ENCODE data around the gene P2RX6. TPM values are rescaled to one million over a fixed set of nuclear protein-coding genes. Genes with fewer than 3 reads are reported as not detected.

Gene P2RX6
- polyA plus RNA-seq, 1 of the 3 experiments (the other 2 are of a cell fraction): 7.1 TPM

GRCh38 chr22:20981787-20982562, 33.0 kb upstream of the P2RX6 start, which contains the start of gene LZTR1:
Gene LZTR1 (plus strand): TSS chr22:20982297. CDS start chr22:20982372, 75 bp downstream.
- 1% methylated on average over 29 of the region's 87 CpGs for WGBS (ENCODE audit: low lambda C conversion rate)
- Histone ChIP-seq H3K9ac (peak within 1 kb of the TSS; percentile 78), H3K36me3 (replicated peaks in 1 of 2; ENCODE audit: control insufficient read depth in 1 of 2, insufficient read depth in 2 of 2, low read length in 1 of 2) (peaks cover 8 to 20% of the 10 kb centered on the region in 2 experiments), H3K9me3 (no peaks in the 10 kb centered on the region), H3F3A (replicated peaks; ENCODE audit: insufficient read depth) (no peaks in the 10 kb centered on the region), H3K4me1 (ENCODE audit: control insufficient read depth in 1 of 2, insufficient read depth in 2 of 2, low read depth in 1 of 2, low read length in 1 of 2) (peaks cover 6 to 24% of the 10 kb centered on the region in 2 experiments; a peak in 2 of 4 replicates), H3K27me3 (ENCODE audit: insufficient read depth) (no peaks in the 10 kb centered on the region), H3K4me2 (peak within 1 kb of the TSS; percentile 95), H3K79me2 (ENCODE audit: insufficient read depth) (peaks cover 25% of the 10 kb centered on the region), H3K4me3 (ENCODE audit: low read depth in 2 of 2, low read length in 1 of 2) (peak within 1 kb of the TSS; percentile 71 to 97), H3K9me2 (no peaks in the 10 kb centered on the region), H4K20me1 (ENCODE audit: insufficient read depth) (no peaks in the 10 kb centered on the region), H3K27ac (ENCODE audit: low read depth in 2 of 2, low read length in 1 of 2) (peak within 1 kb of the TSS; percentile 77 to 98), H2AFZ (ENCODE audit: low read depth) (peak within 1 kb of the TSS; percentile 79; the same call in 1 of the 2 replicates)
- DNase-seq: peak; percentile 94
- POLR2A ChIA-PET: interaction anchor here (0.6 to 1.8 kb wide), 17 partner anchors 9 to 96 kb away, joined by 3 to 13 read pairs (median 6); partner anchors contain the start of genes LRRC74B, P2RX6 and THAP7
- TF ChIP-seq NRF1 (IDR thresholded peaks at IDR 0.05; ENCODE audit: low read depth, low read length) (peak; percentile 69), USF1 (IDR thresholded peaks at IDR 0.05; ENCODE audit: borderline replicate concordance, low read depth) (peak; percentile 43; the same call in 1 of the 2 replicates), FOSL2 (IDR thresholded peaks at IDR 0.05; ENCODE audit: borderline replicate concordance, low read depth) (no peak; the same call in 1 of the 2 replicates), IRF3 (IDR thresholded peaks at IDR 0.05; ENCODE audit: low read depth, low read length) (no peak), RAD21 (IDR thresholded peaks at IDR 0.05; ENCODE audit: low read length) (peak; percentile 54), MAX (IDR thresholded peaks at IDR 0.05; ENCODE audit: low read depth) (peak; percentile 96), SIN3A (IDR thresholded peaks at IDR 0.05; ENCODE audit: borderline replicate concordance, low read depth, low read length) (0 out of 2 replicates have a peak, but pooled peaks have one; percentile 36), FOXM1 (IDR thresholded peaks at IDR 0.05; ENCODE audit: low read depth) (no peak), MXI1 (IDR thresholded peaks at IDR 0.05; ENCODE audit: low read depth, low read length) (peak; percentile 63), RCOR1 (IDR thresholded peaks at IDR 0.05; ENCODE audit: low read length) (no peak), POLR2AphosphoS5 (IDR thresholded peaks at IDR 0.05; ENCODE audit: low read depth, low read length) (peak; percentile 98), ELF1 (IDR thresholded peaks at IDR 0.05) (peak; percentile 62; the same call in 1 of the 2 replicates), CTCF (IDR thresholded peaks at IDR 0.05) (peak; percentile 62), TCF12 (IDR thresholded peaks at IDR 0.05) (no peak), TAF1 (IDR thresholded peaks at IDR 0.05; ENCODE audit: borderline replicate concordance, low read depth, low read length) (peak; percentile 61; the same call in 1 of the 2 replicates), JUND (IDR thresholded peaks at IDR 0.05) (no peak), YY1 (IDR thresholded peaks at IDR 0.05; ENCODE audit: low read depth) (peak; percentile 62; the same call in 1 of the 2 replicates), CHD2 (IDR thresholded peaks at IDR 0.05; ENCODE audit: low read length, partially characterized antibody) (peak; percentile 40), GABPA (IDR thresholded peaks at IDR 0.05; ENCODE audit: low read depth) (peak; percentile 76), SMC3 (IDR thresholded peaks at IDR 0.05; ENCODE audit: low read depth, low read length) (peak; percentile 46)
- CTCF ChIA-PET: interaction anchor here (0.7 to 3.6 kb wide), 16 partner anchors 9 to 178 kb away, joined by 3 to 12 read pairs (median 3); partner anchors contain the start of gene CRKL

Data from SK-N-SH (cell line).